22Rv1 (cell line): ENCODE results near the gene RNF167.
"Not testable (repeated sequence)": the region's sequence is repeated elsewhere in the genome, so short reads cannot be mapped to it uniquely, and the experiment has no call there.

ENCODE experiments used
- H3K27ac ChIP-seq: fragments of 450-650 bp; 2 replicates; pipeline ENCODE4 v1.5.1; 2017
- CTCF ChIP-seq: fragments of 450-650 bp; IDR thresholded peaks from 2 replicates; pipeline ENCODE4 v1.5.1; 2017; ENCODE audit warnings: mild to moderate bottlenecking
- ZFX ChIP-seq: fragments of 450-650 bp; IDR thresholded peaks from 2 replicates; pipeline ENCODE4 v1.6.1; 2017; ENCODE audit warnings: antibody characterized with exemption, borderline replicate concordance

The RNF167 gene

GRCh38 chr17:4899341-4900230 lies 40.5 kb upstream of the RNF167 start, which contains the start of gene C17orf107:
Gene C17orf107 (plus strand): TSS chr17:4899536. CDS start chr17:4899763, 227 bp downstream.
- TF ChIP-seq CTCF: no peak
- TF ChIP-seq ZFX: no peak
- peak within 1 kb of the TSS; percentile 98 for H3K27ac ChIP-seq

GRCh38 chr17:4900231-4901107 lies 39.6 kb upstream of the RNF167 start:
- TF ChIP-seq CTCF (no peak), ZFX (no peak)
- H3K27ac ChIP-seq: peak overlapping the region; percentile 98

GRCh38 chr17:4901108-4901647 lies 38.9 kb upstream of the RNF167 start:
- TF ChIP-seq CTCF (no peak), ZFX (no peak)
- peak overlapping the region; percentile 98 for H3K27ac ChIP-seq

- TF ChIP-seq ZFX: no peak
- TF ChIP-seq CTCF: no peak
- H3K27ac ChIP-seq: peak overlapping the region; percentile 98
Measured at GRCh38 chr17:4901648-4902344, 38.3 kb upstream of the RNF167 start.

- TF ChIP-seq ZFX: no peak
- no peak for TF ChIP-seq CTCF
Measured at GRCh38 chr17:4902540-4902939, 37.5 kb upstream of the RNF167 start.

GRCh38 chr17:4903051-4903818 lies 36.8 kb upstream of the RNF167 start, which contains the start of gene CHRNE:
Gene CHRNE (minus strand): TSS chr17:4903098. CDS start chr17:4903063, 35 bp downstream.
- TF ChIP-seq CTCF (peak; percentile 91), ZFX (no peak)
- peak within 1 kb of the TSS; percentile 98 for H3K27ac ChIP-seq

More at GRCh38 chr17:4902540-4902939, 37.5 kb upstream of the RNF167 start:
- peak overlapping the region; percentile 98 for H3K27ac ChIP-seq

GRCh38 chr17:4906642-4907041 lies 33.4 kb upstream of the RNF167 start:
- not testable (repeated sequence) for H3K27ac ChIP-seq
